ENCODE results near the gene FSTL4. TPM values are rescaled to one million over a fixed set of nuclear protein-coding genes. Genes with fewer than 3 reads are reported as not detected.

The FSTL4 gene
- total RNA-seq, 4 donors from 2014 or later, result 0.33 to 0.78 (median 0.34) TPM; not detected in 1

- no peaks in the 10 kb centered on the region for H3K9me3 ChIP-seq
- WGBS, result 74% methylated on average over 8 of the region's 8 CpGs
- no peak for DNase-seq (ENCODE audit: extremely low spot score)
- no peak overlapping the region for H3K27ac ChIP-seq (replicated peaks in 1 of 4)
- H3K36me3 ChIP-seq, result no peaks in the 10 kb centered on the region
- intact Hi-C loops (cut with DNase I), result no loop called here
- TF ChIP-seq POLR2AphosphoS5 (IDR thresholded peaks at IDR 0.05) (no peak), POLR2A (IDR thresholded peaks at IDR 0.05; ENCODE audit: low read depth) (no peak), CTCF (IDR thresholded peaks at IDR 0.05) (no peak), EP300 (IDR thresholded peaks at IDR 0.05) (no peak)
- no peak overlapping the region for H3K4me3 ChIP-seq
- no peaks in the 10 kb centered on the region for H3K27me3 ChIP-seq
- no peaks in the 10 kb centered on the region for H3K4me1 ChIP-seq
These were observed 270.2 kb downstream of the FSTL4 start for GRCh38 chr5:133341915-133342710.

GRCh38 chr5:133341296-133341695 lies 271.0 kb downstream of the FSTL4 start:
- Histone ChIP-seq H3K9me3 (no peaks in the 10 kb centered on the region), H3K4me1 (no peaks in the 10 kb centered on the region), H3K4me3 (no peak overlapping the region), H3K36me3 (no peaks in the 10 kb centered on the region), H3K27ac (replicated peaks in 1 of 4) (no peak overlapping the region), H3K27me3 (no peaks in the 10 kb centered on the region)
- intact Hi-C loops (cut with DNase I), result no loop called here
- no peak for DNase-seq (ENCODE audit: extremely low spot score)
- 90% methylated on average over 5 of the region's 6 CpGs for WGBS
- no peak for TF ChIP-seq POLR2A (IDR thresholded peaks at IDR 0.05; ENCODE audit: low read depth)
- TF ChIP-seq CTCF (IDR thresholded peaks at IDR 0.05), result no peak
- TF ChIP-seq POLR2AphosphoS5 (IDR thresholded peaks at IDR 0.05), result no peak
- no peak for TF ChIP-seq EP300 (IDR thresholded peaks at IDR 0.05)

GRCh38 chr5:133340822-133341221 lies 271.5 kb downstream of the FSTL4 start:
- intact Hi-C loops (cut with DNase I), result no loop called here
- Histone ChIP-seq H3K9me3 (no peaks in the 10 kb centered on the region), H3K27me3 (no peaks in the 10 kb centered on the region), H3K36me3 (no peaks in the 10 kb centered on the region), H3K4me1 (no peaks in the 10 kb centered on the region), H3K27ac (replicated peaks in 1 of 4) (no peak overlapping the region), H3K4me3 (no peak overlapping the region)
- no peak for TF ChIP-seq POLR2A (IDR thresholded peaks at IDR 0.05; ENCODE audit: low read depth)
- no peak for TF ChIP-seq POLR2AphosphoS5 (IDR thresholded peaks at IDR 0.05)
- no peak for TF ChIP-seq CTCF (IDR thresholded peaks at IDR 0.05)
- no peak for TF ChIP-seq EP300 (IDR thresholded peaks at IDR 0.05)
- 83% methylated on average over 8 of the region's 8 CpGs for WGBS
- no peak for DNase-seq (ENCODE audit: extremely low spot score)

- 89% methylated on average over 6 of the region's 6 CpGs for WGBS
- no peak for DNase-seq (ENCODE audit: extremely low spot score)
- no peak overlapping the region for H3K4me3 ChIP-seq
These were observed 272.2 kb downstream of the FSTL4 start for GRCh38 chr5:133340002-133340755.

More at GRCh38 chr5:133340002-133340755, 272.2 kb downstream of the FSTL4 start:
- TF ChIP-seq CTCF (IDR thresholded peaks at IDR 0.05), result no peak
- no peaks in the 10 kb centered on the region for H3K4me1 ChIP-seq
- no peak overlapping the region for H3K27ac ChIP-seq (replicated peaks in 1 of 4)
- no peaks in the 10 kb centered on the region for H3K36me3 ChIP-seq
- intact Hi-C loops (cut with DNase I), result no loop called here
- peaks cover 0 to under 1% (median 0%) of the 10 kb centered on the region in 4 donors for H3K27me3 ChIP-seq
- H3K9me3 ChIP-seq, result no peaks in the 10 kb centered on the region
